CD4-positive, alpha-beta T cell (primary cell): ENCODE results near the gene TANGO2. TPM values are rescaled to one million over a fixed set of nuclear protein-coding genes. Genes with fewer than 3 reads are reported as not detected.

Source experiments
- ATAC-seq: fragments of 200-7000 bp; cut with Tn5 transposase; one replicate; pipeline ENCODE4 v1.10.0; 2022; ENCODE audit warnings: mild to moderate bottlenecking; ENCODE audit not compliant: poor library complexity
- CTCF ChIA-PET: fragments of 350-600 bp; sonication (Branson Sonifier 250); formaldehyde crosslinking; loops from one replicate; lab custom pipeline; 2021; ENCODE audit warnings: antibody characterized with exemption, inconsistent platforms; lab: Charles Lee
- POLR2A ChIA-PET: fragments of 350-600 bp; sonication (Branson Sonifier 250); formaldehyde crosslinking; loops from one replicate; lab custom pipeline; 2021; ENCODE audit warnings: antibody characterized with exemption, inconsistent platforms; lab: Charles Lee
- DNase-seq, 14 experiments: peaks; one replicate each; pipeline ENCODE4 v3.0.0-alpha.2; 2013 to 2020; ENCODE audit warnings: mixed read lengths in 2 of 14
- H3K27ac ChIP-seq, 2 donors: one replicate each; pipeline versions ENCODE4 v1.5.1 to v1.7.0; 2013; ENCODE audit warnings: low read length in 2 of 2, low read depth in 1 of 2, mild to moderate bottlenecking in 1 of 2
- H3K27me3 ChIP-seq, 2 experiments: 1 replicate in 1 of 2; 2 replicates in 1 of 2; pipeline versions ENCODE4 v1.6.1 to v1.7.0; 2013; ENCODE audit warnings: low read length in 2 of 2, control low read depth in 1 of 2, mild to moderate bottlenecking in 1 of 2, moderate library complexity in 1 of 2; ENCODE audit not compliant: insufficient read depth in 2 of 2, control insufficient read depth in 1 of 2
- H3K36me3 ChIP-seq: one replicate; pipeline ENCODE4 v1.6.1; 2013; ENCODE audit warnings: low read length, control low read depth; ENCODE audit not compliant: insufficient read depth
- H3K4me1 ChIP-seq: one replicate; pipeline ENCODE4 v1.6.1; 2013; ENCODE audit warnings: low read length, control low read depth; ENCODE audit not compliant: insufficient read depth
- H3K4me3 ChIP-seq: one replicate; pipeline ENCODE4 v1.5.1; 2013; ENCODE audit warnings: mild to moderate bottlenecking, low read length, moderate library complexity
- H3K9me3 ChIP-seq, 2 experiments: 1 replicate in 1 of 2; 2 replicates in 1 of 2; pipeline versions ENCODE4 v1.6.1 to v1.7.0; 2013; ENCODE audit warnings: low read length in 2 of 2, mild to moderate bottlenecking in 2 of 2, control low read depth in 1 of 2, moderate library complexity in 1 of 2; ENCODE audit not compliant: control insufficient read depth in 1 of 2, insufficient read depth in 1 of 2
- H3K27ac Mint-ChIP-seq: one replicate; pipeline ENCODE4 v1.8.0; 2020; ENCODE audit warnings: mixed read lengths
- H3K27me3 Mint-ChIP-seq: one replicate; pipeline ENCODE4 v1.8.0; 2021; ENCODE audit warnings: mixed read lengths
- H3K36me3 Mint-ChIP-seq: one replicate; pipeline ENCODE4 v1.8.0; 2021; ENCODE audit warnings: low read depth, mixed read lengths
- H3K4me1 Mint-ChIP-seq: one replicate; pipeline ENCODE4 v1.8.0; 2021; ENCODE audit warnings: low read depth, mixed read lengths
- H3K4me3 Mint-ChIP-seq: one replicate; pipeline ENCODE4 v1.8.0; 2020; ENCODE audit warnings: mild to moderate bottlenecking, mixed read lengths
- H3K9me3 Mint-ChIP-seq: one replicate; pipeline ENCODE4 v1.8.0; 2020; ENCODE audit warnings: mixed read lengths
- CTCF ChIP-seq: fragments of 200-600 bp; IDR thresholded peaks from one replicate; pipeline ENCODE4 v1.8.0; 2022; ENCODE audit warnings: antibody characterized with exemption, mild to moderate bottlenecking
- intact Hi-C, 2 experiments: fragments of 100-400 bp; cut with DNase I in 1 of 2; cut with micrococcal nuclease in 1 of 2; formaldehyde crosslinking; loops; one replicate each; pipeline versions ENCODE4 v1.15.1 to v1.9.0; 2023 to 2025; cut with DNase I, micrococcal nuclease
- total RNA-seq, 174 experiments: library from RNA in 2 of 174; stranded (reverse) in 2 of 174; gene quantifications; one replicate each; pipeline ENCODE4 v1.2.3 and lab custom pipeline; 2021 to 2026

Gene TANGO2
- total RNA-seq, 2 experiments from 2014 or later = 10.3 to 10.5 TPM

GRCh38 chr22:20008221-20008995 is 12.5 kb upstream of the TANGO2 start:
- no peaks in the 10 kb centered on the region for H3K36me3 Mint-ChIP-seq
- H3K9me3 ChIP-seq = peaks cover 0 to 3% of the 10 kb centered on the region in 2 experiments
- intact Hi-C loops = no loop called here
- no peaks in the 10 kb centered on the region for H3K4me1 ChIP-seq
- no peaks in the 10 kb centered on the region for H3K27me3 Mint-ChIP-seq
- peaks cover 4% of the 10 kb centered on the region for H3K9me3 Mint-ChIP-seq
- no peak overlapping the region for H3K4me3 ChIP-seq
- ChIA-PET POLR2A (no interaction called here), CTCF (no interaction called here)
- no peaks in the 10 kb centered on the region for H3K27me3 ChIP-seq
- ATAC-seq = no peak
- peak overlapping the region; percentile 6 for H3K4me3 Mint-ChIP-seq
- no peak for DNase-seq
- no peaks in the 10 kb centered on the region for H3K36me3 ChIP-seq
- no peaks in the 10 kb centered on the region for H3K4me1 Mint-ChIP-seq
- H3K27ac ChIP-seq = no peak overlapping the region
- H3K27ac Mint-ChIP-seq = no peak overlapping the region
- no peak for TF ChIP-seq CTCF

- POLR2A ChIA-PET = no interaction called here
- intact Hi-C loops = no loop called here
Observed at GRCh38 chr22:20009018-20009491, 11.9 kb upstream of the TANGO2 start.

GRCh38 chr22:20009582-20010306 is 11.2 kb upstream of the TANGO2 start:
- no peak for TF ChIP-seq CTCF
- no peak overlapping the region for H3K27ac ChIP-seq
- POLR2A ChIA-PET = no interaction called here
- H3K27me3 Mint-ChIP-seq = no peaks in the 10 kb centered on the region
- no peak overlapping the region for H3K27ac Mint-ChIP-seq
- no peaks in the 10 kb centered on the region for H3K4me1 Mint-ChIP-seq
- CTCF ChIA-PET = no interaction called here
- H3K4me3 Mint-ChIP-seq = no peak overlapping the region
- no peaks in the 10 kb centered on the region for H3K36me3 Mint-ChIP-seq
- H3K4me1 ChIP-seq = no peaks in the 10 kb centered on the region
- no peak overlapping the region for H3K4me3 ChIP-seq
- no peak for DNase-seq
- no peak for ATAC-seq
- H3K27me3 ChIP-seq = no peaks in the 10 kb centered on the region
- H3K36me3 ChIP-seq = no peaks in the 10 kb centered on the region
- H3K9me3 Mint-ChIP-seq = no peaks in the 10 kb centered on the region
- no peaks in the 10 kb centered on the region for H3K9me3 ChIP-seq
- intact Hi-C loops = loop anchor here in 1 of 2 experiments (10.0 kb wide), 2 partner anchors 155 to 385 kb away; partner anchors contain the start of genes GNB1L, RTL10 and ZNF74

More at GRCh38 chr22:20009018-20009491, 11.9 kb upstream of the TANGO2 start:
- H3K27me3 Mint-ChIP-seq = no peaks in the 10 kb centered on the region
- no peaks in the 10 kb centered on the region for H3K4me1 Mint-ChIP-seq
- DNase-seq (no peak), ATAC-seq (no peak)
- Histone ChIP-seq H3K27ac (no peak overlapping the region), H3K9me3 (no peaks in the 10 kb centered on the region), H3K4me3 (no peak overlapping the region), H3K36me3 (no peaks in the 10 kb centered on the region), H3K27me3 (no peaks in the 10 kb centered on the region), H3K4me1 (no peaks in the 10 kb centered on the region)
- no peak for TF ChIP-seq CTCF
- H3K36me3 Mint-ChIP-seq = no peaks in the 10 kb centered on the region
- CTCF ChIA-PET = no interaction called here
- no peak overlapping the region for H3K27ac Mint-ChIP-seq
- no peak overlapping the region for H3K4me3 Mint-ChIP-seq
- no peaks in the 10 kb centered on the region for H3K9me3 Mint-ChIP-seq
